ENCODE data around the gene KIAA0232. TPM values are rescaled to one million over a fixed set of nuclear protein-coding genes. Genes with fewer than 3 reads are reported as not detected.
A peak's percentile ranks its signal among the peaks of the same experiment; 100 is the strongest.
"Not testable (repeated sequence)": the region's sequence is repeated elsewhere in the genome, so short reads cannot be mapped to it uniquely, and the experiment has no call there.

Gene KIAA0232
- polyA plus RNA-seq, 2 donors, result 9.3 to 10.5 TPM

DNA sequence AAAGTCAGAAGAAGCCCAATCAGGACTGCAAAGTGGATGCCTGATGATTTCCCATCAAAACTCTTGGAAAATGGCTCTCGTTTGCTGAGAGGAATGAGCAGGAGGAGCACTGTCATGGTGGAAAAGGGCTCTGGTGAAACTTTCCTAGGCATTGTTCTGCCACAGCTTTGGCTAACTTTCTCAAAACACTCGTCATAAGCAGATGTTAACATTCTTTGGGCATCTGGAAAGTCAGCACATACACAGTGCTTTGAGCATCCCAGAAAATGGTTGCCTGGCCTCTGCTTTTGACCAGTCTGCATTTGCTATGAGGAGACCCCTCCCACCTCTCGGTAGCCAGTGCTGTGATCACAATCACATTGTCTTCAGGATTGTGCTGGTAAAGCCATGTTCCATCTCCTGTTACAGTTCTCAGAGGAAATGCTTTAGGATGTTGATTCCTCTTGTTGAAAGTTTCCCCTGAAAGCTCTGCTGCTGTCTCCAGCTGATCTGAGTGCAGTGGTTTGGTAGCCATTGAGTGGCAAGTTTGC lies 101.9 kb downstream of the KIAA0232 start:
- H3K9me3 ChIP-seq (ENCODE audit: control insufficient read depth in 2 of 2, insufficient read depth in 1 of 2, low read depth in 1 of 2, low read length in 1 of 2), result no peaks in the 10 kb centered on the region
- peaks cover 15% of the 10 kb centered on the region in 2 donors for H3K36me3 ChIP-seq (ENCODE audit: control insufficient read depth in 2 of 2, insufficient read depth in 2 of 2, low read length in 1 of 2)
- no peaks in the 10 kb centered on the region for H3K27me3 ChIP-seq (ENCODE audit: control insufficient read depth in 1 of 2, insufficient read depth in 2 of 2, low read length in 2 of 2)
- no peak overlapping the region for H3K27ac ChIP-seq (ENCODE audit: low read depth in 2 of 2, low read length in 1 of 2)
- WGBS, 2 donors, result 78 to 81% methylated on average over 3 of the region's 3 CpGs
- no peaks in the 10 kb centered on the region for H3K4me1 ChIP-seq (ENCODE audit: control insufficient read depth in 2 of 2, insufficient read depth in 2 of 2, low read length in 1 of 2)
- no peak overlapping the region for H3K4me3 ChIP-seq (ENCODE audit: low read depth in 1 of 2, low read length in 2 of 2)

DNA sequence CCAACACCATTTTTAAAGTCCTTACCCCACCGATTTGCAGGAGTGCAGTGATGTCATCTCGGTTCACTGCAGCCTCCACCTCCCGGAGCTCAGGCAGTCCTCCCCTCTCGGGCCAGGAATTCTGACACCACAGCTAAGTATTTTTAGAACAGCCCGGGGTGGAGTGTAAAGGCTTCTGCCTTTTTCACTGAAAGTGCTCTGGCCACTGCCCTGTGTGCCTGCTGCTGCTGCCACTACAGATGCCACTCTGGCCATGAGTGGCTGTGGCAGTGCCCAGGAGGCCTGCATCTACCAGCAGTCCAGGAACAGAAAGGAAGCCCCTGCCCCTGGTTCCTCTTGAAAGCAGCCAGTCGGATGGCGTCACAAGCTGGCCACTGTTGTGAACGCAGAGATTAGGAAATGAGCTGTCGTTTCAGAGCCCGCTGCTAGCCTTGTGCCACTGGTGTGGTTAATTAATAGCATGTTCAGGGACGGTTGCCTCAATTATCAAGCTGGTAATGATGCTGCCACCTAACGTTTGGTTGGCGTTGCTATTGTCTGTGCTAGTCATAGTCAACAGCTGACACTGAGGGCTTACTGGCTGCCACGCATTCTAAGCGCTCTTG lies 103.5 kb downstream of the KIAA0232 start:
- 46 to 47% methylated on average over 15 of the region's 15 CpGs for WGBS, 2 donors
- H3K27me3 ChIP-seq (ENCODE audit: control insufficient read depth in 1 of 2, insufficient read depth in 2 of 2, low read length in 2 of 2), result no peaks in the 10 kb centered on the region
- H3K4me3 ChIP-seq (ENCODE audit: low read depth in 1 of 2, low read length in 2 of 2), result no peak overlapping the region
- H3K27ac ChIP-seq (ENCODE audit: low read depth in 2 of 2, low read length in 1 of 2), result peak overlapping the region in 1 of 2 donors; percentile 57
- H3K9me3 ChIP-seq (ENCODE audit: control insufficient read depth in 2 of 2, insufficient read depth in 1 of 2, low read depth in 1 of 2, low read length in 1 of 2), result no peaks in the 10 kb centered on the region
- peaks cover 10 to 11% of the 10 kb centered on the region in 2 donors for H3K36me3 ChIP-seq (ENCODE audit: control insufficient read depth in 2 of 2, insufficient read depth in 2 of 2, low read length in 1 of 2)
- H3K4me1 ChIP-seq (ENCODE audit: control insufficient read depth in 2 of 2, insufficient read depth in 2 of 2, low read length in 1 of 2), result no peaks in the 10 kb centered on the region

DNA sequence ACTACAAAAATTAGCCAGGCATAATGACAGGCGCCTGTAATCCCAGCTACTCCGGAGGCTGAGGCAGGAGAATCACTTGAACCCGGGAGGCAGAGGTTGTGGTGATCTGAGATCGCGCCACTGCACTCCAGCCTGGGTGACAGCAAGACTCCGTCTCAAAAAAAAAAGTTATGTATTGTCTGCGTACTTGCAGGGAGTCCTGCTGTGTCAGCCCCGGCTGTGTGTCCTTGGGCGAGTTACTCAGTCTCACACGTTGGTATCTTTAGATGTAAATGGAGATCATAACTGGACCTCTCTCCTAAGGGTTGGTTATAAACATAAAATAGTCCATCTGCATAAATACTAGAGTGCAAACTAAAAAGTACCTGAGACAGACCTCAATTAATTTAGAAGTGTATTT lies 104.4 kb downstream of the KIAA0232 start:
- Histone ChIP-seq H3K9me3 (ENCODE audit: control insufficient read depth in 2 of 2, insufficient read depth in 1 of 2, low read depth in 1 of 2, low read length in 1 of 2) (no peaks in the 10 kb centered on the region), H3K4me1 (ENCODE audit: control insufficient read depth in 2 of 2, insufficient read depth in 2 of 2, low read length in 1 of 2) (peaks cover 0 to under 1% of the 10 kb centered on the region in 2 donors), H3K27ac (ENCODE audit: low read depth in 2 of 2, low read length in 1 of 2) (no peak overlapping the region), H3K4me3 (ENCODE audit: low read depth in 1 of 2, low read length in 2 of 2) (no peak overlapping the region), H3K27me3 (ENCODE audit: control insufficient read depth in 1 of 2, insufficient read depth in 2 of 2, low read length in 2 of 2) (no peaks in the 10 kb centered on the region), H3K36me3 (ENCODE audit: control insufficient read depth in 2 of 2, insufficient read depth in 2 of 2, low read length in 1 of 2) (peaks cover 2 to 6% of the 10 kb centered on the region in 2 donors)
- WGBS, 2 donors, result 74 to 76% methylated on average over 10 of the region's 10 CpGs

- 70 to 71% methylated on average over 21 of the region's 21 CpGs for WGBS, 2 donors
- Histone ChIP-seq H3K9me3 (ENCODE audit: control insufficient read depth in 2 of 2, insufficient read depth in 1 of 2, low read depth in 1 of 2, low read length in 1 of 2) (no peaks in the 10 kb centered on the region), H3K36me3 (ENCODE audit: control insufficient read depth in 2 of 2, insufficient read depth in 2 of 2, low read length in 1 of 2) (peaks cover 0 to 5% of the 10 kb centered on the region in 2 donors), H3K4me1 (ENCODE audit: control insufficient read depth in 2 of 2, insufficient read depth in 2 of 2, low read length in 1 of 2) (peaks cover 0 to 4% of the 10 kb centered on the region in 2 donors), H3K4me3 (ENCODE audit: low read depth in 1 of 2, low read length in 2 of 2) (no peak overlapping the region), H3K27ac (ENCODE audit: low read depth in 2 of 2, low read length in 1 of 2) (no peak overlapping the region), H3K27me3 (ENCODE audit: control insufficient read depth in 1 of 2, insufficient read depth in 2 of 2, low read length in 2 of 2) (no peaks in the 10 kb centered on the region)
Observed at GRCh38 chr4:6887591-6888371, 105.3 kb downstream of the KIAA0232 start.

- H3K36me3 ChIP-seq (ENCODE audit: control insufficient read depth in 2 of 2, insufficient read depth in 2 of 2, low read length in 1 of 2), result no peaks in the 10 kb centered on the region
- H3K27me3 ChIP-seq (ENCODE audit: control insufficient read depth in 1 of 2, insufficient read depth in 2 of 2, low read length in 2 of 2), result no peaks in the 10 kb centered on the region
- 75 to 76% methylated on average over 15 of the region's 15 CpGs for WGBS, 2 donors
- H3K27ac ChIP-seq (ENCODE audit: low read depth in 2 of 2, low read length in 1 of 2), result no peak overlapping the region
- peaks cover 0 to 4% of the 10 kb centered on the region in 2 donors for H3K4me1 ChIP-seq (ENCODE audit: control insufficient read depth in 2 of 2, insufficient read depth in 2 of 2, low read length in 1 of 2)
- no peak overlapping the region for H3K4me3 ChIP-seq (ENCODE audit: low read depth in 1 of 2, low read length in 2 of 2)
- no peaks in the 10 kb centered on the region for H3K9me3 ChIP-seq (ENCODE audit: control insufficient read depth in 2 of 2, insufficient read depth in 1 of 2, low read depth in 1 of 2, low read length in 1 of 2)
Observed at GRCh38 chr4:6888506-6889071, 106.1 kb downstream of the KIAA0232 start.

- WGBS, 2 donors, result 92 to 93% methylated on average over 37 of the region's 37 CpGs
- H3K4me3 ChIP-seq (ENCODE audit: low read depth in 1 of 2, low read length in 2 of 2), result no peak overlapping the region
- no peaks in the 10 kb centered on the region for H3K9me3 ChIP-seq (ENCODE audit: control insufficient read depth in 2 of 2, insufficient read depth in 1 of 2, low read depth in 1 of 2, low read length in 1 of 2)
- no peaks in the 10 kb centered on the region for H3K36me3 ChIP-seq (ENCODE audit: control insufficient read depth in 2 of 2, insufficient read depth in 2 of 2, low read length in 1 of 2)
- no peaks in the 10 kb centered on the region for H3K27me3 ChIP-seq (ENCODE audit: control insufficient read depth in 1 of 2, insufficient read depth in 2 of 2, low read length in 2 of 2)
- H3K27ac ChIP-seq (ENCODE audit: low read depth in 2 of 2, low read length in 1 of 2), result no peak overlapping the region
- peaks cover 0 to 4% of the 10 kb centered on the region in 2 donors for H3K4me1 ChIP-seq (ENCODE audit: control insufficient read depth in 2 of 2, insufficient read depth in 2 of 2, low read length in 1 of 2)
Observed at GRCh38 chr4:6889101-6889735, 106.7 kb downstream of the KIAA0232 start.

- WGBS, 2 donors, result 90 to 96% methylated on average over 15 of the region's 15 CpGs
- Histone ChIP-seq H3K4me3 (ENCODE audit: low read depth in 1 of 2, low read length in 2 of 2) (no peak overlapping the region), H3K27me3 (ENCODE audit: control insufficient read depth in 1 of 2, insufficient read depth in 2 of 2, low read length in 2 of 2) (no peaks in the 10 kb centered on the region), H3K9me3 (ENCODE audit: control insufficient read depth in 2 of 2, insufficient read depth in 1 of 2, low read depth in 1 of 2, low read length in 1 of 2) (no peaks in the 10 kb centered on the region), H3K4me1 (ENCODE audit: control insufficient read depth in 2 of 2, insufficient read depth in 2 of 2, low read length in 1 of 2) (peaks cover 0 to 4% of the 10 kb centered on the region in 2 donors), H3K27ac (ENCODE audit: low read depth in 2 of 2, low read length in 1 of 2) (no peak overlapping the region), H3K36me3 (ENCODE audit: control insufficient read depth in 2 of 2, insufficient read depth in 2 of 2, low read length in 1 of 2) (no peaks in the 10 kb centered on the region)
Observed at GRCh38 chr4:6889736-6890324, 107.3 kb downstream of the KIAA0232 start.

- Histone ChIP-seq H3K4me1 (ENCODE audit: control insufficient read depth in 2 of 2, insufficient read depth in 2 of 2, low read length in 1 of 2) (peaks cover 0 to 4% of the 10 kb centered on the region in 2 donors), H3K27ac (ENCODE audit: low read depth in 2 of 2, low read length in 1 of 2) (no peak overlapping the region), H3K9me3 (ENCODE audit: control insufficient read depth in 2 of 2, insufficient read depth in 1 of 2, low read depth in 1 of 2, low read length in 1 of 2) (no peaks in the 10 kb centered on the region), H3K4me3 (ENCODE audit: low read depth in 1 of 2, low read length in 2 of 2) (no peak overlapping the region), H3K27me3 (ENCODE audit: control insufficient read depth in 1 of 2, insufficient read depth in 2 of 2, low read length in 2 of 2) (no peaks in the 10 kb centered on the region), H3K36me3 (ENCODE audit: control insufficient read depth in 2 of 2, insufficient read depth in 2 of 2, low read length in 1 of 2) (no peaks in the 10 kb centered on the region)
- WGBS, 2 donors, result 94 to 95% methylated on average over 3 of the region's 3 CpGs
Observed at GRCh38 chr4:6890358-6890757, 107.8 kb downstream of the KIAA0232 start.

DNA sequence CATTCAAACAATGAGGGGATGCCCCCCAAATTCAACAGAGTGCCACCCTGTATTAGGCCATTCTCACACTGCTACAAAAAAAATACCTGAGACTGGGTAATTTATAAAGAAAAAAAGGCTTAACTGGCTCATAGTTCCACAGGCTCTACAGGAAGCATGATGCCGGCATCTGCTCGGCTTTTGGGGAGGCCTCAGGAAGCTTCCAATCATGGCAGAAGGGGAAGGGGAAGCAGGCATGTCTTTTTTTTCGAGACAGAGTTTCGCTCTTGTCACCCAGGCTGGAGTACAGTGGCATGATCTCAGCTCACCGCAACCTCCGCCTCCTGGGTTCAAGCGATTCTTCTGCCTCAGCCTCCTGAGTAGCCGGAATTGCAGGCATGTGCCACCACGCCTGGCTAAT lies 108.4 kb downstream of the KIAA0232 start:
- 95% methylated on average over 9 of the region's 9 CpGs for WGBS, 2 donors
- not testable (repeated sequence) for H3K36me3 ChIP-seq (ENCODE audit: control insufficient read depth in 2 of 2, insufficient read depth in 2 of 2, low read length in 1 of 2); H3K4me1 ChIP-seq (ENCODE audit: control insufficient read depth in 2 of 2, insufficient read depth in 2 of 2, low read length in 1 of 2); H3K27me3 ChIP-seq (ENCODE audit: control insufficient read depth in 1 of 2, insufficient read depth in 2 of 2, low read length in 2 of 2); H3K4me3 ChIP-seq (ENCODE audit: low read depth in 1 of 2, low read length in 2 of 2); H3K9me3 ChIP-seq (ENCODE audit: control insufficient read depth in 2 of 2, insufficient read depth in 1 of 2, low read depth in 1 of 2, low read length in 1 of 2); H3K27ac ChIP-seq (ENCODE audit: low read depth in 2 of 2, low read length in 1 of 2)

Data from esophagus (tissue), 2 donors.